COLO668 (cell line): ENCODE results near the gene KCNK10.
A peak's percentile ranks its signal among the peaks of the same experiment; 100 is the strongest.

Experiments
- DNase-seq: peaks from one replicate; lab custom pipeline; 2025; ENCODE audit not compliant: unreplicated experiment; lab: John Stamatoyannopoulos, UW

Gene KCNK10

GRCh38 chr14:88323086-88323522, at the start of gene KCNK10:
Gene KCNK10 (minus strand): TSS chr14:88323269. CDS start chr14:88322798, 471 bp downstream.
- peak; percentile 71 for DNase-seq

- DNase-seq: no peak
Measured at GRCh38 chr14:88369496-88369895, 46.4 kb upstream of the KCNK10 start.

GRCh38 chr14:88364710-88365413, 41.8 kb upstream of the KCNK10 start:
- DNase-seq: no peak

- DNase-seq: no peak
Measured at GRCh38 chr14:88363644-88364043, 40.6 kb upstream of the KCNK10 start.

GRCh38 chr14:88359500-88359899, 36.4 kb upstream of the KCNK10 start:
- no peak for DNase-seq

- no peak for DNase-seq
Measured at GRCh38 chr14:88354358-88354757, 31.3 kb upstream of the KCNK10 start.

GRCh38 chr14:88352698-88353097, 29.6 kb upstream of the KCNK10 start:
- peak; percentile 83 for DNase-seq

- no peak for DNase-seq
Measured at GRCh38 chr14:88351966-88352691, 29.1 kb upstream of the KCNK10 start.

GRCh38 chr14:88348546-88348945, 25.5 kb upstream of the KCNK10 start:
- no peak for DNase-seq

GRCh38 chr14:88346048-88346639, 23.1 kb upstream of the KCNK10 start:
- DNase-seq: no peak

- no peak for DNase-seq
Measured at GRCh38 chr14:88342980-88343379, 19.9 kb upstream of the KCNK10 start.

GRCh38 chr14:88340357-88340756, 17.3 kb upstream of the KCNK10 start:
- DNase-seq: no peak

GRCh38 chr14:88333036-88333435, 10.0 kb upstream of the KCNK10 start:
- no peak for DNase-seq

GRCh38 chr14:88327497-88327896, 4.4 kb upstream of the KCNK10 start:
- peak; percentile 26 for DNase-seq

- DNase-seq: peak; percentile 51
Measured at GRCh38 chr14:88326352-88327103, 3.5 kb upstream of the KCNK10 start.

GRCh38 chr14:88325883-88326282, 2.8 kb upstream of the KCNK10 start:
- DNase-seq: no peak

GRCh38 chr14:88324930-88325329, 1.9 kb upstream of the KCNK10 start:
- DNase-seq: no peak

GRCh38 chr14:88324491-88324890, 1.4 kb upstream of the KCNK10 start:
- no peak for DNase-seq

- peak; percentile 87 for DNase-seq
Measured at GRCh38 chr14:88323523-88324199, 592 bp upstream of the KCNK10 start.

- DNase-seq: peak; percentile 60
Measured at GRCh38 chr14:88322504-88323085, 474 bp downstream of the KCNK10 start.
